Subcutaneous adipose tissue (tissue), 4 donors: ENCODE measurements around the gene INIP. TPM values are rescaled to one million over a fixed set of nuclear protein-coding genes. Genes with fewer than 3 reads are reported as not detected.

Experiments used
- CTCF ChIP-seq: fragments of 450-650 bp; IDR thresholded peaks from one replicate; pipeline ENCODE4 v1.5.1; 2016; ENCODE audit warnings: low read depth, mild to moderate bottlenecking, control low read depth, antibody characterized with exemption, moderate library complexity
- total RNA-seq, 4 donors: library from RNA; depleted of rRNA; stranded (reverse); fragments of >200 nt; gene quantifications; one replicate each; pipeline ENCODE4 v1.1.0, GENCODE V29; 2016

INIP gene
- 10 to 100 TPM; 14.5 to 30.6 (median 20.2) TPM for total RNA-seq

GRCh38 chr9:112717661-112718331 is at the start of gene INIP:
INIP (minus strand) TSS chr9:112718117; CDS start chr9:112716485, 1,632 bp downstream.
- no peak for TF ChIP-seq CTCF

- TF ChIP-seq CTCF, result no peak
Observed at GRCh38 chr9:112765281-112765680, 47.4 kb upstream of the INIP start.

- no peak for TF ChIP-seq CTCF
Observed at GRCh38 chr9:112764837-112765236, 46.9 kb upstream of the INIP start.

GRCh38 chr9:112764344-112764743 is 46.4 kb upstream of the INIP start:
- TF ChIP-seq CTCF, result no peak

DNA sequence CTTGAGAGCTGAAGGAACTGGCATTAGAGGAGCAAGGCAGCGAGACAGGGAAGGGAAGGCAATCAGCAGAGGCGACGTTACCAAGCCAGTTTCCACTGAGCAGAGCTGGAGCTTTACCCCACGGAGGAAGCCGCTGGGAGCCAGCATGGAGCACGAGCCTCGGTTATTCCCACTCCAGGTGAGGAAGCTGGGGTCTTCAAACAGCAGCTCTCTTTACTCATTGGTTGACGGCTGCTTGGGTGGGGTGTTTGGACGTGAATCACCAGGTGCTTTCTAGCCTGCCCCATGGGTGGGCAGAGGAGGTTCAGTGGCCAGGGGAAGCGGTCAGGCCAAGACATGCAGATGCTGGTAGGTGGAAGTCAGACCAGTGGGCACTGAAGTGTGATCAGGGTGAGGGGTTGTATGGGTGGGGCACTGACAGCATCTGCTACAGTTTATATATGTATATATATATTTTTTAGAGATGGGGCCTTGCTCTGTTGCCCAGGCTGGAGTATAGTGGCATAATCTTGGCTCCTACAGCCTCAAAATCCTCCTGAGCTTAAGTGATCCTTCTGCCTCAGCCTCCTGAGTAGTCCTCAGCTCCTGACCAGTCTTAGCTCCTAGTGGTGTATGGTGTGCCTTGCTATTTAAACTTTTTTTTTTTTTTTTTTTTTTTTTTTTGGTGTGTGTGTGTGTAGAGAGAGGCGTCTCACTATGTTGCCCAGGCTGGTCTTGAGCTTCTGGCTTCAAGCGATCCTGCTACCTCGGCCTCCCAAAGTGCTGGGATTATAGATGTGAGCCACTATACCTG is 45.0 kb upstream of the INIP start:
- no peak for TF ChIP-seq CTCF

- no peak for TF ChIP-seq CTCF
Observed at GRCh38 chr9:112761912-112762655, 44.2 kb upstream of the INIP start.

- TF ChIP-seq CTCF, result no peak
Observed at GRCh38 chr9:112760821-112761220, 42.9 kb upstream of the INIP start.
